NCI-H82 treated with DMSO at 0.1 percent for 48 hours (cell line): ENCODE results near the gene TSPAN3.

Experiments used
- DNase-seq: peaks from one replicate; lab custom pipeline; 2025; ENCODE audit not compliant: unreplicated experiment; lab: John Stamatoyannopoulos, UW

TSPAN3 gene

GRCh38 chr15:76991741-76992645 is 78.9 kb downstream of the TSPAN3 start:
- no peak for DNase-seq
